T1000 (cell line): ENCODE data around the gene MGA.

Experiments used
- DNase-seq: peaks from one replicate; lab custom pipeline; 2025; ENCODE audit warnings: mixed read lengths; lab: John Stamatoyannopoulos, UW

MGA gene

DNA sequence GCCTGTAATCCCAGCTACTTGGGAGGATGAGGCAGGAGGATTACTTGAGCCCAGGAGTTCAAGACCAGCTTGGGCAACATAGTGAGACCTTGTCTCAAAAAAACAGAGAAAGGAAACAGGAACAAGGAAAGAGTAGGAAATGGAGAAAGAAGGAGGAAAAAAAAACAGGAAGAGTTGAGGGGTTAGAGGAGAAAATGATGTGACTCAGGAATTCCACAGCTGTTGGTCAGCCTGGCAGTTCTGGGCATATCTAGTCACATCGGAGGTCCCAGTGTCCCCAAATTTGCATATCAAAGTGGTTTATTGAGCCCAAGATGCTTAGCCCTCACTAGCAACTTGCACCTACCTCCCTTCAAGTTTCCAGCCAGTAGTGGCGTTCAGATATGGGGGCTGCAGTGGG lies 148.9 kb downstream of the MGA start:
- no peak for DNase-seq

- no peak for DNase-seq
Measured at GRCh38 chr15:41809526-41810220, 149.5 kb downstream of the MGA start.

GRCh38 chr15:41810651-41811431 lies 150.6 kb downstream of the MGA start:
- no peak for DNase-seq

DNA sequence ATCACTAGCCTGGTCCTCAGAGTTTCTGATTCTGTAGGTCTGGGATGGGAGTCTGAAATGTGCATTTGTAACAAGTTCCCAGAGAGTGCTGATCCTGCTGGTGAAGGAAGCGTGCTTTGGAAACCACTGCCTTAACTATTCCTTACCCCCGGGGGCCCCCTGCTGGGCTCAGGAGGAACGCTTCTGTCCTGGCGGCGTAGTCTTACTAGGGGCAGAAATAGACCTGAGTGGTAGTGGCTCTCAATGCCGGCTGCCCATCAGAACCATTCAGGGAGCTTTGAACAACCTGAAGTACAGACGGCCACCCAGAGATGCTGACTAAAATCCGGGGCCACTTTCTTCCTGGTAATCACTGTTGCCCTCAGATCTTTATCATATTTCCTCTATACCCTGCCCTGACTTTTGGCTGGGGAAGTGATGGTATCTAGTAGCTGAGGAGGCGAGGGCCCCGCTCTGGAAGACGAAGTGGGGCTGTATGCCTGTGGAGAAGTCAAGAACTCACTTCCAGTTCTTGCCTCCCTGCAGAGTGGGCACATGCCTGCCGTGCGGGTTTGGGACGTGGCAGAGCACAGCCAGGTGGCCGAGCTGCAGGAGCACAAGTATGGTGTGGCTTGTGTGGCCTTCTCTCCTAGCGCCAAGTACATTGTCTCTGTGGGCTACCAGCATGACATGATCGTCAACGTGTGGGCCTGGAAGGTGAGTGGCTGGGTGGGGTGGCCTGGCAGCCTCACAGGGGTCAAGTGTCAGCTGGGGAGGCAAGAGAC lies 151.4 kb downstream of the MGA start:
- DNase-seq, result peak; percentile 66

DNA sequence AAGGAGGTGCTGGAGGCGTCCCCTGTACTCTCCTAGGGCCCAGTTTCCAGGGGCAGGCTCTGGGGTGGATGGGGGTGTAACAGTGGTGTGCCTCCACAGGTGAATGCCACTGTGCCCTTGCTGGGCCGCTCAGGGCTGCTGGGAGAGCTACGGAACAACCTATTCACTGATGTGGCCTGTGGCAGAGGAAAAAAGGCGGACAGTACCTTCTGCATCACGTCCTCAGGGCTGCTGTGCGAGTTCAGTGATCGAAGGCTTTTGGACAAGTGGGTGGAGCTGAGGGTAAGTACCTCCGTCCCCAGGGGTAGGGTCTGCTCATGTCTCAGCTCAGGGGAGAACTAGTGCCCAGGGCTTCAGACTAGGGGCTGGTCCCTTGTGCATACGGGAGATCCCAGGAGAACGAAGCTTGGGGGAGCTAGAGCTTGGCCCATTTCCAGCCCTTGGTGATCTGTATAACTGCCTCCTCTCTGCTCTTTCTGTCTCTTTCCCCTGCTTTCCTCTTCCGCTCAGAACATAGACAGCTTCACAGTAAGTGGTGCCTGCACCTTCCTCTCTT lies 152.7 kb downstream of the MGA start:
- no peak for DNase-seq

- no peak for DNase-seq
Measured at GRCh38 chr15:41813426-41813825, 153.2 kb downstream of the MGA start.

DNA sequence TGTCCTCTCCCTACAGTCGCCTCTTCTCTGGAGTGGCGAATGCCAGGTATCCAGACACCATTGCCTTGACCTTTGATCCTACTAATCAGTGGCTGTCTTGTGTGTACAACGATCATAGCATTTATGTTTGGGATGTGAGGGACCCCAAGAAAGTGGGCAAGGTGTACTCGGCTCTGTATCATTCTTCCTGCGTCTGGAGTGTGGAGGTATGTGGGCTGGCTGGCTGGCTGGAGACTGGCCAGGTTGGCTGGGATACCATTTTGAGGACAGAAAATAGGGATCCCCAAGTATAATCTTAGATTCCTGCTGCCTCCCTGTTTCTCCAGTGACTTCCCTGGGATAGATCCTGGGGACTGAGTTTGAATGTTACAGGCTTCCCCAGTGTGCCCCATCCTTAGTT lies 154.3 kb downstream of the MGA start:
- no peak for DNase-seq

DNA sequence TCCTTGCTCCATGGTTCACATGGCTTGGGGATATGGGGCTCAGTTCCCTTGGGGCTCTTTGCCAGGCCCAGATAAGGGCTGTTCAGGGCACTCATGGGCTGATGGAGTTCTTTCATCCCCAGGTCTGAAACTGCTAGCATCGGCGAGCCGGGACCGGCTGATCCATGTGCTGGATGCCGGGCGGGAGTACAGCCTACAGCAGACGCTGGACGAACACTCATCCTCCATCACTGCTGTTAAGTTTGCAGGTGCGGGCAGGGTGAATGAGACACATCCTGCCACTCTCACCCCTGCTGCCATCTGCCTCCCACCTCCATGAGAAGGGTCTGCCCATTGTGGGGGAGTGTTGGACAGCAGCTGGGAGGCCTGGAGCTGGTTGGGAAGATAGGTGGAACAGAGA lies 156.6 kb downstream of the MGA start:
- DNase-seq, result no peak

DNA sequence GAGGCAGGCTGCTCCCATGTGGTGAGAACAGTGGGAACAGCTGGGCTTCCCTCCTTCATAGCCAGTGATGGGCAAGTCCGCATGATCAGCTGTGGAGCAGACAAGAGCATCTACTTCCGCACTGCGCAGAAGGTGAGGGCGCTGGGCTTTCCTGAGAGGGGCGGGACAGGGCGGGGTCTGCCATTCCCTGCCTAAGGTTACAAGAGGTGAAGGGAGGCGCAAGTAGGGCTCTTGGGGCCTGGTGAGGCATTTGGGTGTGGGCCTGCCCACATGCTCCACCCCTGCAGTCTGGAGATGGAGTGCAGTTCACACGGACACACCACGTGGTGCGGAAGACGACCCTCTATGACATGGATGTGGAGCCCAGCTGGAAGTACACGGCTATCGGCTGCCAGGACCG lies 157.1 kb downstream of the MGA start:
- no peak for DNase-seq

GRCh38 chr15:41817781-41818180 lies 157.6 kb downstream of the MGA start:
- DNase-seq, result no peak

- DNase-seq, result no peak
Measured at GRCh38 chr15:41819455-41820050, 159.3 kb downstream of the MGA start.

- DNase-seq, result no peak
Measured at GRCh38 chr15:41820791-41821423, 160.7 kb downstream of the MGA start.

- DNase-seq, result no peak
Measured at GRCh38 chr15:41821831-41822230, 161.6 kb downstream of the MGA start.

DNA sequence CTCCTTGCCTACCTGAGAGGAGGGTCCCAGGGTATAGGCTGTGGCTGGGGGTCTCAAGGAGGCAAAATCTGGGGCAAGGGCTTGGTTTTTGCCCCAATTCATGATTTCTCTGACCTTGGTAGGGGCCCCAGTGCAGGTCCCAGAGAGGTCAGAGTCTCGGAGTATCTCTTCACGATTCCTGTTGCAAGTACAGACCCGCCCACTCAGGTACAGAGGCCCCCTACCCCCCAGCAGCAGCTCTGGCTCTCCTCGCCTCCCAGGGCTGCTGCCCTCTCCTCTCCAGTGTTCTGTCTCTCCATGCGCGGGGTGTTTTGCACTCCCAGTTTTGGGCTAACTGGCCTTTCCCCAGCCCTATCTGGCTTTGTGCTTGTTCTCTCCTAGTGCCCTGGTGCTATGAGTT lies 162.3 kb downstream of the MGA start:
- no peak for DNase-seq
